Lower leg skin (tissue), 4 donors: ENCODE data around the gene MOG. TPM values are rescaled to one million over a fixed set of nuclear protein-coding genes. Genes with fewer than 3 reads are reported as not detected.

Source experiments
- DNase-seq, 2 donors: peaks; one replicate each; pipeline ENCODE4 v3.0.0-alpha.2; 2019; ENCODE audit warnings: low spot score in 2 of 2
- H3K4me3 ChIP-seq: fragments of 200-600 bp; sonication (generic); 2 replicates; pipeline ENCODE4 v1.5.1; 2017; ENCODE audit warnings: mild to moderate bottlenecking, low read depth; ENCODE audit not compliant: poor library complexity, severe bottlenecking
- POLR2A ChIP-seq, 2 donors: fragments of 450-650 bp; IDR thresholded peaks; one replicate each; pipeline ENCODE4 v1.6.1; 2016 to 2017; ENCODE audit warnings: antibody characterized with exemption in 2 of 2, mild to moderate bottlenecking in 1 of 2, moderate library complexity in 1 of 2
- WGBS, 2 donors: methylation state at CpG; one replicate each; pipeline ENCODE4 v1.1.5; 2018; 5-methylcytosine and 5-hydroxymethylcytosine counted together
- intact Hi-C: fragments of 100-400 bp; cut with DNase I; formaldehyde crosslinking; loops from one replicate; pipeline ENCODE4 v1.15.0; 2023; ENCODE audit warnings: low total_unique reads
- total RNA-seq, 4 donors: library from RNA; depleted of rRNA; stranded (reverse); fragments of >200 nt; gene quantifications; one replicate each; pipeline ENCODE4 v1.1.0, GENCODE V29; 2016
- TF ChIP-seq, protein P1 (sequence below), 3 donors: fragments of 450-650 bp; IDR thresholded peaks; one replicate each; pipeline ENCODE4 v1.5.1; 2016; ENCODE audit warnings: antibody characterized with exemption in 3 of 3, mild to moderate bottlenecking in 3 of 3, moderate library complexity in 2 of 3

MOG gene
- total RNA-seq, 4 donors from 2014 or later: not detected

DNA sequence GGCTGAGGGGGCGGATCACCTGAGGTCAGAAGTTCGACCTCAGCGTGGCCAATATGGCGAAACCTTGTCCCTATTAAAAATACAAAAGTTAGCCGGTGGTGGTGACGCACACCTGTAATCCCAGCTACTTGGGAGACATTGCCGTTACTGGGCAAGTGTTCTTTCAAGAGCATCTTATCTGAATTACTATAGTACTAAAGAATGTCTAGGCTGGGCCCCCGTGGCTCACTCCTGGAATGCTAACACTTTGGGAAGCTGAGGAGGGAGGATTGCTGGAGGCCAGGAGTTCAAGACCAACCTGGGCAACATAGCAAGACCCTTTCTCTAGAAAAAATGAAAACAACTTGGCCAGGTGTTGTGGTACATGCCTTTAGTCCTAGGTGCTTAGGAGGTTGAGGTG, 24.9 kb downstream of the MOG start:
- no peak overlapping the region for H3K4me3 ChIP-seq
- intact Hi-C loops: no loop called here
- TF ChIP-seq POLR2A (IDR thresholded peaks at IDR 0.05): no peak
- TF ChIP-seq, protein P1, sequence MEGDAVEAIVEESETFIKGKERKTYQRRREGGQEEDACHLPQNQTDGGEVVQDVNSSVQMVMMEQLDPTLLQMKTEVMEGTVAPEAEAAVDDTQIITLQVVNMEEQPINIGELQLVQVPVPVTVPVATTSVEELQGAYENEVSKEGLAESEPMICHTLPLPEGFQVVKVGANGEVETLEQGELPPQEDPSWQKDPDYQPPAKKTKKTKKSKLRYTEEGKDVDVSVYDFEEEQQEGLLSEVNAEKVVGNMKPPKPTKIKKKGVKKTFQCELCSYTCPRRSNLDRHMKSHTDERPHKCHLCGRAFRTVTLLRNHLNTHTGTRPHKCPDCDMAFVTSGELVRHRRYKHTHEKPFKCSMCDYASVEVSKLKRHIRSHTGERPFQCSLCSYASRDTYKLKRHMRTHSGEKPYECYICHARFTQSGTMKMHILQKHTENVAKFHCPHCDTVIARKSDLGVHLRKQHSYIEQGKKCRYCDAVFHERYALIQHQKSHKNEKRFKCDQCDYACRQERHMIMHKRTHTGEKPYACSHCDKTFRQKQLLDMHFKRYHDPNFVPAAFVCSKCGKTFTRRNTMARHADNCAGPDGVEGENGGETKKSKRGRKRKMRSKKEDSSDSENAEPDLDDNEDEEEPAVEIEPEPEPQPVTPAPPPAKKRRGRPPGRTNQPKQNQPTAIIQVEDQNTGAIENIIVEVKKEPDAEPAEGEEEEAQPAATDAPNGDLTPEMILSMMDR (IDR thresholded peaks at IDR 0.05): no peak
- DNase-seq: no peak
- WGBS, 2 donors: 86 to 89% methylated on average over 8 of the region's 8 CpGs

DNA sequence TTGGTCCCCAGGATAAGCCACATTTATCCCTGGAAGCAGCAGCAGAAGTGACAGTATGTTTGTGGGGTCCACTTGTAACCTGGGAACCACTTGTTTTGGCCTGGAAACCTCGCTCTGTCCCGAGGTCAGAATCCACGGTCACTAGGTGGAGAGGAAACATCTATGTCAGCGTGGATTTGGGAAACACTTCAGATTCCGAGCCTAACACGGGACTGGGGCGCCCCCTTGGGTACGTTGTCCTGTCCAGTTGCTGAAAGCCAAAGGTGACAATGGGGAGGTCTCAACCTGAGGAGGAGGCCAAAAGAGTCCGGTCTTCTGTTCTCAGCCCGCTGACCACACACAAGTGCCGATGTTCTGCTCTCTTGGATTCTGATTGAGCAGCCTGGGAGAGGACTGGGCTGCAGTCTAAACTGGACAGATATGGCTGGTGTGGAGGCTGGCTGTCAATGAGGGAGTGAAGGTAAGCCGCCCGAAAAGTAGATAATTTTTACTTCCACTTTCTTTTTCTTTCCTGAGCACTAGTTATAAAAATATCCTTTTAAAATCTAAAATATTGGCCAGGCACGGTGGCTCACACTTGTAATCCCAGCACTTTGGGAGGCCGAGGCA, 28.9 kb downstream of the MOG start:
- WGBS, 2 donors: 76 to 77% methylated on average over 15 of the region's 15 CpGs
- H3K4me3 ChIP-seq: no peak overlapping the region
- DNase-seq: no peak
- intact Hi-C loops: no loop called here
- TF ChIP-seq, protein P1 (IDR thresholded peaks at IDR 0.05): no peak
- TF ChIP-seq POLR2A (IDR thresholded peaks at IDR 0.05): no peak

DNA sequence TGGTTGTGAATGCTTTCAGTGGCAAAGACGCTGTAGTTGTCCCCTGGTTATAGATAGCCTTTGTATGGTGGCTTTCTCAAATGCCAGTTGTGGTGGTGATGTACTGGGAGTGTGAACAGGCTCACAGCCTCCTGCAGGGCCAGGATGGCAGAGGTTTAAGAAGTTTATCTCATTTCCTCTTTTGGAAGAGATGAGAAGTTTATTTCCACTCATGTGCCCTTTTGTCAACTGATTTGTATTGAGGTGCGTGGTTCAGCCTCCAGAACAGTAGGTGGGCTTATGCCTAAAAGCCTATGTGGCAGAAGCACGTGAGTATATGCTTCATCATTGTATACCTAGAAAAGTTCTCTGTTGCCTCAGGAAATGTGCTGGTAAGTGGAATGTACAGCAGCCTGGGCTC, 37.7 kb downstream of the MOG start:
- WGBS, 2 donors: 50 to 52% methylated on average over 3 of the region's 3 CpGs
- peak in 1 of 2 donors; percentile 15 for DNase-seq
- intact Hi-C loops: no loop called here
- TF ChIP-seq, protein P1 (IDR thresholded peaks at IDR 0.05): no peak
- TF ChIP-seq POLR2A (IDR thresholded peaks at IDR 0.05): no peak
- no peak overlapping the region for H3K4me3 ChIP-seq

DNA sequence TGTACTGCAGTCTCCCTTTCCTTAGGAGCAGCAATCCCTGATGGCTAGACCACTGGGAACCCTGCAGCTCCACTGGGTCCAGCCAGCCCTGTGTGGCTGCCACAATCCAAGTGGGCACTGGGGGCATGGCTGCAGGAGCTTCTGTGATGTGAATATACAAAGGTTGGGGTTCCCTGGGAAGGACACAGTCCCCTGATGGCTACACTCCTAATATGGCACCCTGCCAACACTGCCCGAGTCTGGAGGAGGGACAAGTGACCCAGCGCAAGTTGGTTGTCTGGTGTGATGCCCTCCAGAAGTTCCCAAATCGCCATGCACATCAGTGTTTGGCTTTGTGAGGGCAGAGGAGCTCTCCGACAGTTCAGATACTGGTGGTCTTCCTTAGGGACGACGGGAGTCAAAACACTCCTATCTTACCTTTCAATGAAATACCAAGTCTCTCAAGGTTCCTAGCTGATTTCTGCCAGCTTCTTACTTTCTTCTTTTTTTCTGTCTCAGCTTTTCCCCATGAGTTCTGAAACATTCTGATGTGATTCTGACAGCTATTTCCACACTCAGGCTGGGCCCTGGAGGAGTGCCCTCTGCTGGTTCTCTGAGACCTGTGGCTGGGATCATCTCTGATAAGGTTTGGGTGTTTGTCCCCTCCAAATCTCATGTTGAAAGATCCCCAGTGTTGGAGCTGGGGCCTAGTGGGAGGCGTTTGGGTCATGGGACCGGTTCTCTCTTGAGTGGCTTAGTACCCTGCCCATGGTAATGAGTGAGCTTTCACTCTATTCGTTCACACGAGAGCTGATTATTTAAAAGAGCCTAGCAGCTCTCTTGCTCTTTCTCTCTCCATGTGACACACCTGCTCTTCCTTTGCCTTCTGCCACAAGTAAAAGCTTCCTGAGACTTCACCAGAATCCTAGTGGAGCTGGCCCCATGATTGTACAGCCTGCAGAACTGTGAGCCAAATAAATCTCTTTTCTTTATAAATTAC, 39.5 kb downstream of the MOG start:
- H3K4me3 ChIP-seq: no peak overlapping the region
- WGBS, 2 donors: 64 to 69% methylated on average over 10 of the region's 10 CpGs
- TF ChIP-seq, protein P1 (IDR thresholded peaks at IDR 0.05): no peak
- TF ChIP-seq POLR2A (IDR thresholded peaks at IDR 0.05): no peak
- intact Hi-C loops: no loop called here
- DNase-seq: no peak

DNA sequence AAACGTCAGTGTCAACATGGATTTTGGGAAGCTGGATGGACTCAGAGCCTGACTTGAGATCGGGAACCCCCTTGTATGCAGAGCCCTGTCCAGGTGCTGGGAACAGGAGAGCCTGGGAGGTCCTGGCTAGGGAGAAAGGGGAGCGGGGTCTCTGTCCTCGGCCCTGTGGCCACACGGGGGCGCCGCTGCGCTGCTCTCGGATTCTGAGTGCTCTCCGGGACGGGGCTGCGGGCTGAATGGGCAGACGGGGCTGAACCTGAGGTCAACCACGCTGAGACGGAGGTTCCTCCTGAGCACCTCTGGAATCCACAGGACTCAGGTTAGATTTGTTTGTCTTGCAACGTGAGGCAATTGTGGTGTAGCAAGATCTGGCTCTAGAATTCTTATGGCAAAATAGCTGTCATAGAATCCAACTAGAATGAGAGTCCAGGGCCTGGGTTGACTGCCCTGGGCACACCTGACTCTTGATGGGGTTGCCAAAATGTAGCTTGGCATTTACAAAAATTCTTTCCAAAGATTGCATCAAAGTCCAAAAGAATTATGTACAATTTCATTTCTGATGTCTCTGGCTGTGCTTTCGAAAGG, 45.7 kb downstream of the MOG start:
- no peak overlapping the region for H3K4me3 ChIP-seq
- DNase-seq: no peak
- intact Hi-C loops: loop anchor here (10.0 kb wide), 1 partner anchor 132 kb away; no protein-coding TSS in a partner anchor
- TF ChIP-seq, protein P1 (IDR thresholded peaks at IDR 0.05): no peak
- TF ChIP-seq POLR2A (IDR thresholded peaks at IDR 0.05): no peak
- 12 to 32% methylated on average over 16 to 17 of the region's 17 CpGs for WGBS, 2 donors
